HG03039 (cell line): ENCODE data around the gene ME3.
"Not testable (repeated sequence)": the region's sequence is repeated elsewhere in the genome, so short reads cannot be mapped to it uniquely, and the experiment has no call there.

ENCODE experiments used
- ATAC-seq: cut with Tn5 transposase; IDR thresholded peaks from one replicate; pipeline ENCODE4 v1.9.1; 2021; ENCODE audit warnings: mild to moderate bottlenecking, moderate library complexity; ENCODE audit not compliant: unreplicated experiment

The ME3 gene

GRCh38 chr11:86666193-86666592, 6.2 kb downstream of the ME3 start:
- no peak for ATAC-seq

- ATAC-seq: no peak
Measured at GRCh38 chr11:86664930-86665329, 7.5 kb downstream of the ME3 start.

- ATAC-seq: no peak
Measured at GRCh38 chr11:86663761-86664160, 8.7 kb downstream of the ME3 start.

GRCh38 chr11:86663291-86663690, 9.1 kb downstream of the ME3 start:
- no peak for ATAC-seq

- ATAC-seq: no peak
Measured at GRCh38 chr11:86660736-86661135, 11.7 kb downstream of the ME3 start.

- no peak for ATAC-seq
Measured at GRCh38 chr11:86660088-86660487, 12.3 kb downstream of the ME3 start.

GRCh38 chr11:86658534-86658933, 13.9 kb downstream of the ME3 start:
- no peak for ATAC-seq

GRCh38 chr11:86645212-86645611, 27.2 kb downstream of the ME3 start:
- not testable (repeated sequence) for ATAC-seq

- ATAC-seq: no peak
Measured at GRCh38 chr11:86644291-86644690, 28.1 kb downstream of the ME3 start.

GRCh38 chr11:86641537-86642261, 30.7 kb downstream of the ME3 start:
- no peak for ATAC-seq

- no peak for ATAC-seq
Measured at GRCh38 chr11:86639137-86639536, 33.3 kb downstream of the ME3 start.

GRCh38 chr11:86638673-86639072, 33.7 kb downstream of the ME3 start:
- no peak for ATAC-seq

- ATAC-seq: no peak
Measured at GRCh38 chr11:86637988-86638387, 34.4 kb downstream of the ME3 start.

- ATAC-seq: no peak
Measured at GRCh38 chr11:86636275-86636674, 36.1 kb downstream of the ME3 start.

- no peak for ATAC-seq
Measured at GRCh38 chr11:86632499-86633269, 39.7 kb downstream of the ME3 start.

- no peak for ATAC-seq
Measured at GRCh38 chr11:86630229-86630981, 42.0 kb downstream of the ME3 start.

- no peak for ATAC-seq
Measured at GRCh38 chr11:86629045-86629706, 43.2 kb downstream of the ME3 start.

- no peak for ATAC-seq
Measured at GRCh38 chr11:86627776-86628455, 44.5 kb downstream of the ME3 start.

GRCh38 chr11:86625981-86626380, 46.4 kb downstream of the ME3 start:
- ATAC-seq: no peak

GRCh38 chr11:86625544-86625943, 46.9 kb downstream of the ME3 start:
- peak; percentile 48 for ATAC-seq

- ATAC-seq: no peak
Measured at GRCh38 chr11:86624366-86624765, 48.0 kb downstream of the ME3 start.
